ENCODE measurements around the gene SLC12A2. TPM values are rescaled to one million over a fixed set of nuclear protein-coding genes. Genes with fewer than 3 reads are reported as not detected.

The SLC12A2 gene
- total and polyA plus RNA-seq, 2 of the 4 experiments (the other 2 are of a cell fraction): 5.6 to 30.3 TPM

DNA sequence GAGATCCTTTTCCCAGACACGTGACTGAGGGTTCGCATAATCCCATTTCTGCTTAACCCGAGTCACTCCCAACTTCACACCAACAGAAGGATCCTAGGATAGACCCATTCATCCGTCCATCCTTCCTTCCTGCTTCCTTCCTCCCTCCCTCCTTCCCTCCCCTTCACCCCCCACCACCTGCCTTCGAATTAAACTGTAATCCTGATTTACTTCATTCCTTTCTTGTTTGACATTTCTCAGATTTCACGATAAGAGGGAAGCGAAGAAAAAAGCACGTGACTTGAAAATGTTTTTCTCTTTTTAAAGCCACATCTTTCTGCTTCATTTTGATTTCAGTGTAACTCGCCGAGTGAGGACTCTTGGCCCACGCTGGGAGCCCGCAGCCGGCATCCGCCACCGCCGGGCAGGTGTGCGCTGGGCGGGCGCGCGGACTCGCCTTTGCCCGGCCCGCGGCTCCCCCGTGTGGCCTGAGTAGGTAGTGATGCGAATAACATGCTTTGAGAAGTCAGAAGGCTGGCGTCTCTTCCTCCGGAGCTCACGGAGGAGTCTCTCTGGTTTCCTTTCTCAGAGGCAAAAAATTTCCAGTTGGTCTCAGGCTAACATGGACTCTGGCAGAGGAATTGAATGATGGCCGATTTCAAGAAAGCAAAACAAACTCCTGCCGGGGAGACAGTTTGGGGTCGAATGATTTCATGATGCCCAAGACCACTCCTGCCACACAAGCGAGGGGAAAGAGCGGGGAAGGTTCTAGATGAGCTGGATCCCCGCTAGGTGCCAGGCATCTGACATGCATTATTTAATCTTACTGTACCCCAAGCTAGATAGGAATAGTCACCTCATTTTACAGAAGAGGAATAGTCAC, 117.7 kb downstream of the SLC12A2 start:
- peak overlapping the region; percentile 20; the same call in 1 of the 2 replicates for H3K4me3 ChIP-seq (ENCODE audit: insufficient read depth, low read depth, low read length)
- no peak overlapping the region for H4K8ac ChIP-seq (ENCODE audit: low read depth in 2 of 2, low read length in 2 of 2)
- H2AK9ac ChIP-seq (replicated peaks; ENCODE audit: low read depth, low read length, poor library complexity): peak overlapping the region; percentile 18
- TF ChIP-seq BHLHE40 (IDR thresholded peaks at IDR 0.05; ENCODE audit: low read depth, low read length) (0 out of 2 replicates have a peak, but pooled peaks have one; percentile 9), FOS (IDR thresholded peaks at IDR 0.05; ENCODE audit: low read depth, low read length) (no peak), RCOR1 (IDR thresholded peaks at IDR 0.05; ENCODE audit: insufficient replicate concordance, low read length) (no peak), SMC3 (IDR thresholded peaks at IDR 0.05; ENCODE audit: low read depth, low read length) (peak; percentile 90), RAD21 (IDR thresholded peaks at IDR 0.05; ENCODE audit: low read length) (peak; percentile 94), MXI1 (IDR thresholded peaks at IDR 0.05; ENCODE audit: borderline replicate concordance, low read depth, low read length) (peak; percentile 41; the same call in 1 of the 2 replicates), MAZ (IDR thresholded peaks at IDR 0.05; ENCODE audit: borderline replicate concordance, low read depth, low read length) (no peak; the same call in 1 of the 2 replicates)
- TF ChIP-seq, protein P1, sequence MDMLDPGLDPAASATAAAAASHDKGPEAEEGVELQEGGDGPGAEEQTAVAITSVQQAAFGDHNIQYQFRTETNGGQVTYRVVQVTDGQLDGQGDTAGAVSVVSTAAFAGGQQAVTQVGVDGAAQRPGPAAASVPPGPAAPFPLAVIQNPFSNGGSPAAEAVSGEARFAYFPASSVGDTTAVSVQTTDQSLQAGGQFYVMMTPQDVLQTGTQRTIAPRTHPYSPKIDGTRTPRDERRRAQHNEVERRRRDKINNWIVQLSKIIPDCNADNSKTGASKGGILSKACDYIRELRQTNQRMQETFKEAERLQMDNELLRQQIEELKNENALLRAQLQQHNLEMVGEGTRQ (IDR thresholded peaks at IDR 0.05; ENCODE audit: low read depth, low read length): 0 out of 2 replicates have a peak, but pooled peaks have one; percentile 18
- TF ChIP-seq, protein P2, sequence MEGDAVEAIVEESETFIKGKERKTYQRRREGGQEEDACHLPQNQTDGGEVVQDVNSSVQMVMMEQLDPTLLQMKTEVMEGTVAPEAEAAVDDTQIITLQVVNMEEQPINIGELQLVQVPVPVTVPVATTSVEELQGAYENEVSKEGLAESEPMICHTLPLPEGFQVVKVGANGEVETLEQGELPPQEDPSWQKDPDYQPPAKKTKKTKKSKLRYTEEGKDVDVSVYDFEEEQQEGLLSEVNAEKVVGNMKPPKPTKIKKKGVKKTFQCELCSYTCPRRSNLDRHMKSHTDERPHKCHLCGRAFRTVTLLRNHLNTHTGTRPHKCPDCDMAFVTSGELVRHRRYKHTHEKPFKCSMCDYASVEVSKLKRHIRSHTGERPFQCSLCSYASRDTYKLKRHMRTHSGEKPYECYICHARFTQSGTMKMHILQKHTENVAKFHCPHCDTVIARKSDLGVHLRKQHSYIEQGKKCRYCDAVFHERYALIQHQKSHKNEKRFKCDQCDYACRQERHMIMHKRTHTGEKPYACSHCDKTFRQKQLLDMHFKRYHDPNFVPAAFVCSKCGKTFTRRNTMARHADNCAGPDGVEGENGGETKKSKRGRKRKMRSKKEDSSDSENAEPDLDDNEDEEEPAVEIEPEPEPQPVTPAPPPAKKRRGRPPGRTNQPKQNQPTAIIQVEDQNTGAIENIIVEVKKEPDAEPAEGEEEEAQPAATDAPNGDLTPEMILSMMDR (conservative IDR thresholded peaks at IDR 0.05; ENCODE audit: low read depth, low read length): peak; percentile 88
- DNase-seq: peak; percentile 50
- no peak overlapping the region for H4K5ac ChIP-seq (ENCODE audit: low read depth, low read length)
- peak; percentile 90 for ATAC-seq (ENCODE audit: low read depth)
- intact Hi-C loops (cut with micrococcal nuclease) (loop anchor here (1.0 to 10.0 kb wide), 5 partner anchors 116 to 637 kb away; no protein-coding TSS in a partner anchor), in situ Hi-C loops (cut with MboI; ENCODE audit: low sequenced_read_pairs) (loop anchor here (5.0 to 10.0 kb wide), 4 partner anchors 316 to 644 kb away; no protein-coding TSS in a partner anchor), dilution Hi-C loops (cut with HindIII; ENCODE audit: low sequenced_read_pairs, unreplicated experiment) (no loop called here)
- H2BK5ac ChIP-seq (ENCODE audit: low read depth, low read length, poor library complexity, severe bottlenecking): no peak overlapping the region
- ChIA-PET POLR2A (ENCODE audit: unreplicated experiment) (interaction anchor here (1.0 kb wide), 1 partner anchor 326 kb away, joined by 3 read pairs; no protein-coding TSS in a partner anchor), CTCF (interaction anchor here (0.5 to 1.8 kb wide), 14 partner anchors 12 to 637 kb away, joined by 3 to 10 read pairs (median 4); no protein-coding TSS in a partner anchor)
- no peaks in the 10 kb centered on the region for H4K20me1 ChIP-seq (ENCODE audit: insufficient read depth, low read length)
- H2BK15ac ChIP-seq (ENCODE audit: low read depth, low read length): no peak overlapping the region
- 0 out of 2 replicates have a peak overlapping the region, but pooled peaks have one; percentile 39 for H3K14ac ChIP-seq (replicated peaks; ENCODE audit: low read depth, low read length)
- no peak overlapping the region for H2AK5ac ChIP-seq (ENCODE audit: low read depth, low read length)
- no peak overlapping the region; the same call in 1 of the 2 replicates for H2BK20ac ChIP-seq (ENCODE audit: low read depth, low read length)
- H2BK120ac ChIP-seq (ENCODE audit: low read depth, low read length): no peak overlapping the region
- BruUV-seq (replicated peaks): no TSS peak
- peaks cover 2% of the 10 kb centered on the region for H3K27me3 ChIP-seq (ENCODE audit: control insufficient read depth, insufficient read depth, low read length)
- no peak overlapping the region for H3K4ac ChIP-seq (ENCODE audit: low read depth, low read length)
- no peaks in the 10 kb centered on the region for H3K79me1 ChIP-seq (ENCODE audit: low read depth in 1 of 2, low read length in 2 of 2)
- H3K9ac ChIP-seq (ENCODE audit: low read depth, low read length): no peak overlapping the region
- H2AFZ ChIP-seq (replicated peaks; ENCODE audit: low read length, poor library complexity): peak overlapping the region; percentile 81
- no peak overlapping the region for H4K91ac ChIP-seq (ENCODE audit: insufficient read depth, low read depth, low read length)
- no peak overlapping the region for H3K18ac ChIP-seq (ENCODE audit: low read depth, low read length)
- no peaks in the 10 kb centered on the region for H3K36me3 ChIP-seq (ENCODE audit: control insufficient read depth, insufficient read depth, low read length)
- WGBS, 2 experiments (ENCODE audit: extremely low coverage in 2 of 2, insufficient read length in 1 of 2): 10% methylated on average over 2 of the region's 36 CpGs; no CpG with 5 or more reads in 1 of the 2 experiments
- H3K4me2 ChIP-seq (ENCODE audit: low read depth, low read length): peak overlapping the region; percentile 85
- H3K4me1 ChIP-seq (ENCODE audit: control insufficient read depth, insufficient read depth, low read length): peaks cover 5% of the 10 kb centered on the region
- no peaks in the 10 kb centered on the region; the same call in 1 of the 2 replicates for H3K9me3 ChIP-seq (ENCODE audit: control insufficient read depth, insufficient read depth, low read length)
- no peak overlapping the region for H3K27ac ChIP-seq (ENCODE audit: insufficient read depth, low read length)
- H3K56ac ChIP-seq (ENCODE audit: extremely low read depth, insufficient read depth, low read length): no peak overlapping the region
- no peak overlapping the region for H3K23ac ChIP-seq (ENCODE audit: low read depth, low read length)
- no peaks in the 10 kb centered on the region for H3K9me1 ChIP-seq (ENCODE audit: insufficient read depth, low read length)

Data from IMR-90 (cell line).